Activated gamma-delta T cell treated with Interleukin-2 at 50 U/mL for 16 hours (primary cell): Measurements from ENCODE around the gene RHEX.

ENCODE experiments used
- DNase-seq: peaks from one replicate; pipeline ENCODE4 v3.0.0-alpha.2; 2020

RHEX gene

GRCh38 chr1:206120406-206120805, 67.4 kb downstream of the RHEX start:
- DNase-seq, result no peak

GRCh38 chr1:206121269-206121668, 68.3 kb downstream of the RHEX start:
- DNase-seq, result no peak

GRCh38 chr1:206122686-206123085, 69.7 kb downstream of the RHEX start:
- DNase-seq, result no peak

GRCh38 chr1:206125346-206125745, 72.4 kb downstream of the RHEX start:
- DNase-seq, result no peak

GRCh38 chr1:206127336-206127735, 74.4 kb downstream of the RHEX start:
- DNase-seq, result no peak

GRCh38 chr1:206128196-206128595, 75.2 kb downstream of the RHEX start:
- DNase-seq, result no peak

GRCh38 chr1:206131037-206131436, 78.1 kb downstream of the RHEX start:
- no peak for DNase-seq

GRCh38 chr1:206133751-206134415, 80.9 kb downstream of the RHEX start:
- no peak for DNase-seq

- DNase-seq, result no peak
Observed at GRCh38 chr1:206135248-206135647, 82.3 kb downstream of the RHEX start.

- DNase-seq, result no peak
Observed at GRCh38 chr1:206136241-206136640, 83.3 kb downstream of the RHEX start.

GRCh38 chr1:206142011-206142410, 89.0 kb downstream of the RHEX start:
- DNase-seq, result no peak

- no peak for DNase-seq
Observed at GRCh38 chr1:206142770-206143169, 89.8 kb downstream of the RHEX start.

- DNase-seq, result no peak
Observed at GRCh38 chr1:206143537-206144172, 90.7 kb downstream of the RHEX start.

GRCh38 chr1:206144605-206145004, 91.6 kb downstream of the RHEX start:
- DNase-seq, result no peak

- DNase-seq, result no peak
Observed at GRCh38 chr1:206145771-206146290, 92.9 kb downstream of the RHEX start.
